HG03135 (cell line): ENCODE measurements around the gene PPP4R4.
"Not testable (repeated sequence)": the region's sequence is repeated elsewhere in the genome, so short reads cannot be mapped to it uniquely, and the experiment has no call there.

Source experiments
- ATAC-seq: cut with Tn5 transposase; IDR thresholded peaks from one replicate; pipeline ENCODE4 v1.9.1; 2021; ENCODE audit warnings: mild to moderate bottlenecking, moderate library complexity; ENCODE audit not compliant: unreplicated experiment

Gene PPP4R4

DNA sequence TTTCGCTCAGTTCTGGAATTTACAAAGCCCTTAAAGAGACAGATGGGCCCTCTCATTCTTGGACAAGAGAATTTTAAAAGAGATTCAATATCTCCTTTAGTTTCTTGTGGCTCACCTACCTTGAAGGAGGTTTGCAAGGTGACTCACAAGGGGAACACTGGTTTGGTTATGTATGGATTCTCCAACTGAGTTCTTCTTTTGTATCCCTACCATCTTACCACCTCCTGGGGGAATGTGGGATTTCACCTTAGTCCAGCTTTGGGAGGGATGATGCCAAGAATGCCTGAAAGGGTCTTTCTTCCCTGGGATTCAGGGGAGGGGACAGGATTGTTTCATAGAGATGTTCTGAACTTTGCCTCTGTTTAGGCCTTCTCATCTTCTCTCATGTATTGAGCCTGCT lies 3.7 kb downstream of the PPP4R4 start:
- ATAC-seq: no peak

DNA sequence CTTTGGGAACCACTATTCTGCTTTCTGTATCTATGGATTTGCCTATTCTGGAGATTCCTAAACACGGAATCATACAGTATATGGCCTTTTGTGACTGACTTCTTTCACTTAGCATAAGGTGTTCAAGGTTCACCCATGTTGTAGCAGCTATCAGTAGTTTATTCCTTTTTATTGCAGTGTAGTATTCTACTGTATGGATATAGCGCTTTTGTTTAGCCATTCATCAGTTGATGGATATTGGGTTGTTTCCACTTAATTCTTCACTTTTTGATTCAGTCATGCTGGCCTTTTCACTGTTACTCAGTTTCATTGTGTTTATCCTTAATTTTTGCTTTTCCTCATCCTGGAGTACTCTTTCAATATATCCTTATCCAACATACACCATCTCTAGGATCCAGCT lies 5.1 kb downstream of the PPP4R4 start:
- ATAC-seq: no peak

DNA sequence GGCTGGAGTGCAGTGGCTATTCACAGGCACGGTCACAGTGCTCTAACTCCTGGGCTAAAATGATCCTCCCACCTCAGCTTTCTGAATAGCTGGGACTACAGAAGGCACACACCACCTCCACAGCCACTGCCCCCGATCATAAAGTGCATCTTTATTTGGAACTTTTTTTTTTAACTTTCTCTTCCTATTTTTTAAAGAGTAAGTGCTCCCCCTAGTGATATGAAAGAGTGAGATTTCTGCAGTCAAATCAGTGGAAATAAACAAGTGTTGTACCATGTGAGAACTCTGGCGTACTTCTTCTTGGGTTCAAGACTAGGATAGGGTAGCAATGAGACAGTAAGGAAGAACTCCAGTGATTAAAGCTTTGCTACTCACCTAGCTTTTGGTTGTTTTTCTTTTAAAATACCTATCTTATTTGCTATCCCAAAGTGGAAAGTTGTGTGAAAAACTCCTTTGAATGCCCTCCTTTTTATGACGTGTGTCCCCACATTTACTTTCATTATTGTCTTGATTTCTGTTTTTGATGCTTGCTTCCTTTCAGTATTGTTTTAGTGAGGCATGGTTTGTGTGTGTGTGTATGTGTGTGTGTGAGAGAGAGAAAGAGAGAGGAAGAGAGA lies 6.6 kb downstream of the PPP4R4 start:
- ATAC-seq: no peak

DNA sequence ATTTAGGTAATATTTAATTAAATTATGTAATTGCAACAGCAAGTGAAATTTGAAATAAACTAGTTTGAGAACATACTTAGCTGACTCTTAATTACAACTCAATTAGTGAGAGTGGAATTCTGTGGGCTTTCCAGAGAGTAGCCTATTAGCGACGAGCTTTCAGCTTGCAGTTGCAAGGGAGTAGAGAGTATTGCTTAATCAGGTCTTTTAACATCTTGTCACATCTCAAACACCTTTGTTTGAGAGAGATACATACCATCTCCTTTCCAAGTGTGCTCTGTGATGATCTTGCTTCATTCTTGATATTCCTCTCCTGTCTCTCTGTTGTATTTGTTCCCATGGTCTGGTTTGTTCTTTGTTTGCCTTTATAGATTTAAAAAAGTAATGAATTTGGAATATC lies 7.7 kb downstream of the PPP4R4 start:
- ATAC-seq: no peak

DNA sequence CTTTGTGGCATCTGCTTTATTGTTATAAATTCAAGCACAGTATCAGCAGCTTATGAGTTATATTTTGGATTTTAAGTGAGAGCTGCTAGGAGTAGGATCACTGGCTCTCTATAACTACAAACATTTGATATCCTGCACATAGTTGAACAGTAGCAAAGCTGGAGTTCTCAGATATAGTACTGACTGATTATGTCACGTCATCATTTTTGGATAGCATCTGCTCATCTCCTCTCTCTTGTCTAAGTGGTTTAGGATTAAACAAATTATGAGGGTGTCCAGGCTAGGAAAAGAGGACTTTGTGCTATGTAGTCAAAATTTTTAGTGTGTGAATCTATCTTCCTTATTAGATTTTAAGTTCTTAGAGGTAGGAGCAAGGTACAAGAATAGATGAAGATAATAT lies 18.4 kb downstream of the PPP4R4 start:
- no peak for ATAC-seq

DNA sequence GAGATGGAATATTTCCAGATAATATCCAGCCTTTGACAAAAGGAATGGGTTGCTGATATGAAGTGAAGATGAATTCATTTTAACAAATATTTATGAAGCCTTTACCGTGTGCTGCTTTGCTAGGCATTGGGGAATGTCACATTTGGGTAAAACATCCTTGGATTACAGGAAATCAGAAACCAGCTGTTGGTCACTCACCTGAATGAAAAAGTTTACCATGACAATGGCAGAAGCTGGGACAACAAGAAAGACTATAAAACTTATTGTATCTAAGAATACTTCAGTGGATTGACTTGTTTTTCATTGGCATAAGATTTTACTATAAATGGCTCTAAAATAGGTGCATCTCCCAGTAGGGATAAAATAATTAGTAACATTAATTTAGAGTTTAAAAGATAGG lies 19.7 kb downstream of the PPP4R4 start:
- ATAC-seq: no peak

DNA sequence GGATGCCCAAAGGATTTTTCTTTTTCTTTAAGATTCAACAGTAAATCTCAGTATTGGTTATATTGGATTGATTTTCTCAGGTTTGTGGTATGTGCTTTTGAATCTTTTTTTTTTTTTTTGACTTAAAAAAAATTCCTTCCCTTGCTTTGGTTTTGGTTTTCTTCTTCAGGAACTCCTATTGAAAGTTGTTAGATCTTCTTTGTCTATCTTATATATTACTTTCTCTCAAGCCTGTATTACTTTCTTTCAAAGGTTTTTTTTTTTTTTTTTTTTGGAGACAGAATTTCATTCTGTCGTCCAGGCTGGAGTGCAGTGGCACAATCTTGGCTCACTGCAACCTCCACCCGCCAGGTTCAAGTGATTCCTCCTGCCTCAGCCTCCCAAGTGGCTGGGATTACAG lies 21.9 kb downstream of the PPP4R4 start:
- ATAC-seq: no peak

DNA sequence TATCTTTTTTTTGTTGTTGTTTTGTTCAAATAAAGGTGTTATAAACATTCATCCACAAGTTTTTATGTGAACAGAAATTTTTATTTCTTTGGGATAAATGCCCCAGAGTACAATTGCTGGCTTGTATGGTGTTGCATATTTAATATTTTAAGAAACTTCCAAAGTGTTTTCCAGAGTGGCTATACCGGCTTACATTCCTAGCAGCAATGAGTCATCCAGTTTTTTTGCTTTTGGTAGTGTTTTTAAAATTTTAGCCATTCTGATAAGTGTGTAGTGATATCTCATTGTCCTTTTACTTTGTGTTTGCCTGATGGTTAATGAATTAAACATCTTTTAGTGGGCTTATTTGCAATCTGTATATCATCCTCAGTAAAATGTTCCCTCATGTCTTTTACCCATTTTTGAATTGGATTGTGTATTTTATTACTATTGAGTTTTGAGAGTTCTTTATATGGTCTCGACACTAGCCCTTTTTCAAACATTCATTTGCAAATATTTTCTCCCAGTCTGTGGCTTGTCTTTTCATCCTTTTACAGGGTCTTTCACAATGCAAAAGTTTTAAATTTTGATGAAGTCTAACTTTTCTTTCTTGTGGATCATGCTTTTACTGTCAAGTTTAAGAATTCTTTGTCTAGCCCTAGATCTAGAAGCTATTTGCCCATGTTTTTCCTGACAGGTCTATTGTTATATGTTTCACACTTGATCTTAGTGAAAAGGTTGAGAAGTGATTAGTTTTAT lies 29.5 kb downstream of the PPP4R4 start:
- no peak for ATAC-seq

DNA sequence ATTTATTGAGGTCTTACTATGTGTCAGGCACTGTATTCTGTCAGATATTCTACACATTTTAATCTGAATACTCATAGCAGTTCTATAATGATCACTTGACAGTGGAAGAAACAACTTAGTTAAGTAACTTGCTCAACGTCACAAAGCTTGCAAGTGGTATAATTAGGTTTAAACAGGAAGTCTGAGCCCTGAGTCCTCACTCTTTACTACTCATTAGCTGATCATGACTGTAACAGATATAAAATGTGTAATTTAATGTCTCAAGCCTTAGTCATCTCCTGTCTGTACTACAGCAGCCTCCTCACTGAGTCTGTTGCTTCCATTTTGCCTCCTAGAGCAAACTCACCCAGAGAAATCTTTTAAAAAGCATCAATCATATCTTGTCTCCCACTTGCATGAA lies 38.9 kb downstream of the PPP4R4 start:
- no peak for ATAC-seq

DNA sequence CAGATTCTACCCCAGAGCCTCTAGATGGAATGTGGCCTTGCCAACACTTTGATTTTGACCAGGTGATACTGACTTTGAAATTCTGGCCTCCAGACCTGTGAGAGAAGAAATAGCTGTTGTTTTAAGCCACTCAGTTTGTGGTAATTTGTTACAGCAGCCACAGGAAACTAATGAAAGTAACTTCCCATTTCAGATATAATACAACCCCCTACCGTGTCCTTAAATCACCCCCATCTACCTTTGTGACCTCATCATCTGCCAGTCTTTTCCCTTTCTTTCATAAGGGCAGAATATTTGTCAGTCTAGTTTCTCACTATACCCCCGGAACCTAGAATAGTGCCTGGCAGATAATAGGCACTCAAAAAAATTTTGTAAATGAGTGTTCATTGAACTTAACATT lies 39.6 kb downstream of the PPP4R4 start:
- ATAC-seq: no peak

DNA sequence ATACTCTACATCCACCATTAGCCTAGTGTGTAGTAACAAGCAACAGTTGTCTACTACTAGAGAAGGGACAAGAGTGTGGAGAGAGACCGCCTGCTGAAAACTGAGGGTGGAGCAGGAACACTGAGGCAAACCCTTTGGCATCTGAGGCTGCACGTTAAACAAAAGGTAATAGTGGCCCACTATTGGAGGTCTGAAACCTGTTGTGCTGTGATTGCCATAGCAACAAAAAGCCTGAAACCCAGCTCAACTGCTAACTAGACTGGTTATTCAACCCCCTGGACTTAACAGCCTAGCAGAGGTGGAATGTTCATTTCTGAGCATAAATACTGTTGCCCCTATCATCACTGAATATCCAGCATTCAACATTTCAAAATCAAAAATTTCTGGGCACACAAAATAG lies 43.0 kb downstream of the PPP4R4 start:
- no peak for ATAC-seq

DNA sequence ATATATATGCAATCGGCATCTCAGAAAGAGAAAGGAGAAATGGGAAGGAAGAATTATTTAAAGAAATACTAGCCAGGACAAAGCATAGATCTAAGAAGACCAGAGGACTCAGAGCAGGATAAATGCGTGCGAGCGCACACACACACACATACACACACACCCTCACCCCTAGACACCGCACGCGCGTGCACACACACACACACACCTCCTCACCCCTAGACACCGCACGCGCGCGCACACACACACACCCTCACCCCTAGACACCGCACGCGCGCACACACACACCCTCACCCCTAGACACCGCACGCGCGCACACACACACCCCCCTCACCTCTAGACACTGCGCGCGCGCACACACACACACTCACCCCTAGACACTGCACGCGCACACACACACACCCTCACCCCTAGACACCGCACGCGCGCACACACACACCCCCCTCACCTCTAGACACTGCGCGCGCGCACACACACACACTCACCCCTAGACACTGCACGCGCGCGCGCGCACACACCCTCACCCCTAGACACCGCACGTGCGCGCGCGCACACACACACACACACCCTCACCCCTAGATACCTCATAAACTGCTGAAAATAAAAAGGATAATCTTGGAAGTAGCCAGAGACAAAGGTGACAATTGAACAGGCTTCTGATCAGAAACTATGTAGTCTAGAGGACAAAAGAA lies 44.2 kb downstream of the PPP4R4 start:
- not testable (repeated sequence) for ATAC-seq

DNA sequence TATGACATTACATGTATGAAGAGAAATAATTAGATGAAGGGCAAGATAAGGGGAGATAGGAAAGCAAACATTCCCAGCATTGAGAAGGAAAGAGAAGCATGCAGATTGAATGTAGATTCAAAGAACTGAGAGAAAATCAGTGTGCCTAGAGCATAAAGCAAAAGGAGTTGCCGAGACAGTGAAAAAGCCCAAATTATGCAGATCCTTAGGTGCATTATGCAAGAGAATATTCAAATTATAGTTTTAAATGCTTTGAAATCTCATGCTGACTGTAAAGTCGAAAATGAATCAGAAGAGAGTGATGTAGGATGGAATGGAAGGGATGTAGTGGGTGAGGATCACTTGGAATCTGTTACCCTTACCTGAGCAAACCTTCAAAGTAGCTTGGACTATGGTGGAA lies 49.9 kb downstream of the PPP4R4 start:
- ATAC-seq: no peak

DNA sequence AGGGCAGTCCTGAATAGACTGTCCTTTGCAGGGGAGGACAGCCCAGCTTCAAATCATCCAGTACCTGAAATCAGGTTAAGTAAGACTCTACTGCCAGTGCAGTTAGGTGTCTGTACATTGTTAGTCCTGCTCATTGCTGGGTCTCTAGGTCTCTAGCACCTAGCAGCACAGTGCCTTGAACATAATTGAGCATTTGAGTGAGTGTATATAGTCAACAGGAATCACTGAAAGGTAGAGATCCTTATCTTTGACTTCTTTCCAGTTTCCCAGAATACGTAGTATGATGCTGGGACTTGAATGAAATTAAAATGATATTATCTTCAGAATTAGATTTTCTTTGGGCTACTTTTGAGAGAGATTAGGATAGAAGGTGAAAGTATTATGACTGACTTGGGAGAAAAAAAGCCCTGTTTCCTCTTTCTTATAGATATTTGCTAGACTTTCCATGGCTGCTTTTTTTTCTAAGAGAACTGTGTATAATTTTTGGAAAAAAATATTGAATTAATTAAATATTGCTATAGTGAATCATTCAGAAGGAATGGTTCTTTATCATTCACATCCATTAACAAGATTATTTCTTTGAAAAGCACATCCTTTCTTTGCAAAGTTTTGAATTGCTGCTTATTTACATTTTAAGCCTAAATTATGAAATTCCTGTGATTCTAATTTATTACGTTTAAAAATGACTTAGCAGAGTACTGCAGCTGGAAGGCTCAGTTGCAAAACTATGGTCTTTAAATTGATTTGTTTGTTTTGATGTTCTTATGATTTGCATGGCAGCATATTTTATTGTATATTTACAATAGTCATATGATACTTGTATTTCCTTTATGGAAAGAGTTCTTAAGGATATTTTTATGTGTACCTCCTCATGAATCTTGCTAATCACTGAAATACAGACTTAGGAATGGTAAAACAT lies 51.6 kb downstream of the PPP4R4 start:
- ATAC-seq: no peak

DNA sequence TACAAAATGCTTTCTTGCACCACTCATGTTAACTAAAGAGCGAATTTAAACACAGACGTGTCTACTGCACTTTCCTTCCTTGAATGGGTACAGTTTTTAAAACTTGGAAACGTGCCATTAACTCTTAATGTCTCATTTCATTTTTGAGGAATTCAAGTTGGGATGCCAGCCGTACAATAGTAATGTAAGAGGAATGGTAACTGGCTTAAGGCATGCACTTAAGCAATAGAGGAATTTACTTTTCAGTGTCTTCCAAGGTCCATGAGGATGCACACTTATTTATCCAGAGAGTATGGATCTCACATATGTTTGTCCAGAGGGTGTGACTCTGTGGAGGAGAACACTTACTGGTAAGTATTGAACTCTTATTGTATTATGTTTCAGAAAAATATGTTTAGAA lies 52.9 kb downstream of the PPP4R4 start:
- ATAC-seq: no peak

DNA sequence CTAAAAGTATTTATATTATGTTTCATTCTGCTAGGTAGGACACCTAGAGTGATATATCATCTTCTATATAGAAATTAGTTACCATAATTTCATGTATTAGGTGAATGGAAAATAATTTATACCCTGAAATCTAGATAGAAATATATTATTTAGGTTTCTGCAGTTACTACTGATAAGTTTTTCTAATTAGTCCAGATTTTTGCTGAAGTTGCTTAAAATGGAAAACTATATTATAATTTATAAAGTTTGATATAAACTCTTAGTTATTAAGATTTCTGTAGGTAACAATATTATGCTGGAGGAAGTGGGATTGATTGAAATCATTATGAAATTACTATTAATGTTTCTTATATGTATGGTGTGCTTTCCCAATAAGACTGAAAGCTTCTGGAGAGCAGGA lies 62.9 kb downstream of the PPP4R4 start:
- ATAC-seq: no peak

DNA sequence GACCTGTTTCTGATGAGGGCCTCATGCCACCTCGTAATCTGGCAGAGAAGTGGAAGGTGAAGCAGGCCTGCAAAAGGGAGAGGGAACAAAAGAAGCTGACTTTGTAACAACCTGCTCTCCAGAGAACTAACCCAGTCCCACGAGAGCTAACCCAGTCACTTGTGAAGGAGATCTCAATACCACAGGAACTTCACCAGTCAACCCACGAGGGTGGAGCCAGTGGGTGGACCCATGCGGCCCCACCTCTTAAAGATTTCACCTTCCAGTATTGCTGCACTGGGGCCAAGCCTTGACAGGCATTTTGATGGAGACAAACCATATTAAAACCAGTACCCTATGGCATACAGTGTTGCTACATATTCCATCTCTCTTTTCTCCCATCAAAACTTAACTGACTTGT lies 63.9 kb downstream of the PPP4R4 start:
- ATAC-seq: no peak

DNA sequence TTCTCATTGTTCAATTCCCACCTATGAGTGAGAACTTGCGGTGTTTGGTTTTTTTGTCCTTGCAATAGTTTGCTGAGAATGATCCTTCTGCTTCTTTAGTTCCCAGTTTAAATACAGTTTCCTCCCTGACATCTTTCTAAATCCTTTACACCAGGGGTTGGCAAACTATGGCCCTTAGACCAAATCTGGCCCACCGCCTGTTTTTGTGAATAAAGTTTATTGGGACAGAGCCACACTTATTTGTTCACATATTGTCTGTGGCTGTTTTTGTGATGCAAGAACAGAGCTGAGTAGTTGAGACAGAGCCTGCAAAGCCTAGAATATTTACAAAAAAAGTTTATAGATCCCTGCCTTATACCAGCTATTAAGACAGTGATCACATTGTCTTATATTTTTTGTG lies 65.3 kb downstream of the PPP4R4 start:
- no peak for ATAC-seq

DNA sequence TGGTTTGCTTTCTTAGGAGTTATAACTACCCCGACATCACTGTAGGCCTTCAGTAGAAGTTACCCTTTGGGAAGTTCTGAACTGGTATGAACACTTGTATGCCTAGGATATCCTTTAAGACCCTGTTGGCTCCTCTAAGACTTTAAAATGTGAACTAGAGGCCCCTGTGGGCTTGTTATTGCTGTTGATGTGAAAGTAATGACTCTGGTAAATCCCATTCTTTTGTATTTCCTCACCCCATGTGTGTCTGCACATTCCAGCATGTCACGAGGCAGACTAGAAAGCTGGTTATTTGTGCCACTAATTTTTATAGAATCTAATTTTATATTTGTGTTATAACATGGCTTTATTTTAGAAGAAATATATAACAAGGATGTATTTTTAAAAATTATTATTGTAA lies 70.1 kb downstream of the PPP4R4 start:
- no peak for ATAC-seq

DNA sequence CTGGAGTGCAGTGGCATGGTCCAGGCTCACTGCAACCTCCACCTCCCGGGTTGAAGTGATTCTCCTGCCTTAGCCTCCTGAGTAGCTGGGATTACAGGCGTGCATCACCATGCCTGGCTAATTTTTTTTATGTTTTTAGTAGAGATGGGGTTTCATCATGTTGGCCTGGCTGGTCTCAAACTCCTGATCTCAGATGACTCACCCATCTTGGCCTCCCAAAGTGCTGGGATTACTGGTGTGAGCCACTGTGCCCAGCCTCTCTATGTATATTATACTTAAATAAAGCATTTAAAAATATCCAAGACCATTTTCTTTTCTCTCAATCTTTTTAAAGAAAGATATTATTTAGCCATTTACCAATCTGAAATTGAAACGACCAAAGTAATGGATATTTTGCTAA lies 90.1 kb downstream of the PPP4R4 start:
- not testable (repeated sequence) for ATAC-seq

DNA sequence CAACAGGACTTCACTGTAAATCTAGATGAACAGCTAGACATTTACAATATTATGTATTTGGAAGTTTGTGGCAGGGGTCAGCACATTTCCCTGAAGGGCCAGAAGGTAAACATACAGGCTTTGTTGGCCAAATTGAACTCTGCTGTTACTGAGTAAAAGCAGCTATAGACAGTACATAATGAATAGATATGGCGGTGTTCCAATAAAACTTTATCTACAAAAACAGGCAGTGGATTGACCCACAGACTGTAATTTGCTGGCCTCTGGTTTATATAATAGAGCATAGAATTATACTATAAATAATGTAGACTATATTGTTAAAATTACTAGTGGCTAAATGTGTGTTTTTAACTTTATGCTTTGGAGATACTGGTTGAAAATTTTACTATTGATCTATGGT lies 93.2 kb downstream of the PPP4R4 start:
- no peak for ATAC-seq
